ENCODE measurements around the gene PPME1.

The PPME1 gene

DNA sequence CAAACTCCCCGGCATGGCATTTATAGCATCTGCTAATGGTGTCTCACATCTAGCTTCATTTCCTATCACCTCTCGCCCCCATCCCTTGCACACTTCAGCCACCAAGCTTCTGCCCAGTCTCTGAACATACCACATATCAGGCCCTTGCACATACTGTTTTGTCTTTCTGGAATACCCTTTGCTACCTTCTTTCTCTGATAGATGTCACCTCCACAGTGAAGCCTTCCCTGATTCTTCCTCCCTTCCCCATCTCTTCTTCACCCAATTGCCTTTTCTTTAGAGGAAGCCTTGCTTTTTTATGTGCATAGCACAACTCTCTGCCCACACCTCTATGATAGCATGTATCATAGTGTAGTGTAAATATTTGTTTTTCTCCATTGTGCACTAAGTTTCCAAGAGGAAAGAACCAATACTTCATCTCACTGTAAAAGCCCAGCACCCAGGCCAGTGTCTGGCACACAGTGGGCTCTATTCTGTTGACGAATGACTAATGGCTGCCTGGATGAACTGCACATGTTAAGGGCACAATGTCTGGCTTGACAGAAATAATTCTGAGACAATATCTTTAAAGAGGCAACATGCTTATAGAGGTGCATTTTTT lies 112.6 kb downstream of the PPME1 start:
- no peak for DNase-seq

DNA sequence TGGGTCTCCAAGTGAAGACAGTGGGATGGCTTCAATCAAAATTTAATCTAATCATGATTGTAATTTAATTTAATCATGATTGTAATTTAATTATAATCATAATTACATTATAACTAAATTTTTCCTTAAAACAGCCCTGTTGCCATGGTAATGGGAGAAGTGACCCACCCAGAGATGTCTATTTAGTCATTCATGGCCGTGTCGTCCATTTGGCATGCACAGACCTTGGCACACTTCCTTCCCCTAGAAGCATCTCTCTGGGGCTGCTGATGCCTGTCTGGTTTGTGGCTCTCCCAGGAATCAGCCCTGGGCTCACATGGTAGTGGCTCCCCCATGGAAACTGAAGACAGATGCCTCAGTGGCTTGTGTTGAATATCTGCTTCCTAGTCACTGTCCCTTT lies 113.4 kb downstream of the PPME1 start:
- no peak for DNase-seq

DNA sequence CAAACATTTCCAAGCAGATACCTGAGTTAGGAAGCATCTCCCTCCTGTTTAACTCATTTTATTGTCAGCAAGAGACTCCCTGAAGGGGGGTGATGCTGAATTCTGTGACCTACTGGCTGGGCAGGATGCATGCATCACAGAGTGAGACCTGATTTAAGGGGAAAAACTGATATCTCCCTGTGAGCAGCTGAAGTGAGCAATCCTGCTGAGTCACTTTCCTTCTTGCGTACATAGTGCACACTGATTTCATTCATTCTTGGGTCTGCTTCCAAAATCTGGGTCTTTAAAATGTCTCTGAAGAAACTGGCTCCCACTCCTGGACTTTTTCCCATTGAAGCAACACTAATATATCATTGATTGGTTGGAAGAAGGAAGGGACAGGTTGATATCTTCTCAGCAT lies 117.1 kb downstream of the PPME1 start:
- DNase-seq = no peak

DNA sequence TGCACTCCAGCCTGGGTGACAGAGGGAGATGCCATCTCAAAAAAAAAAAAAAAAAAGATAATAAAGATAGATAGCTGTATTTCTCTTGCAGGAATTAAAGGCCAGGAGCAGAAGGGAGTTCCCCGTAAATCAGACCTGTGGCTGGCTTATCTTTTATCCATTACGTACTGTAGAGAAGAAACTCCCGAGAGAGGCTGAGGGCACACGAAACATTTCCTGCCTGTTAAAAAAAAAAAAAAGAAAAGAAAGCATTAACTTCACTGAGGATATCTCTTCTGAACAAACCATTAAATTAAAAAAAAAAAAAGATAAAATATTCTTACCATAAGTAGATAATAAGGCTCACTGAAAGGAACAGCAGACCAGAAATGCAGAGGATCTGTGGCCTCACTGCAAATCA lies 117.8 kb downstream of the PPME1 start:
- no peak for DNase-seq

DNA sequence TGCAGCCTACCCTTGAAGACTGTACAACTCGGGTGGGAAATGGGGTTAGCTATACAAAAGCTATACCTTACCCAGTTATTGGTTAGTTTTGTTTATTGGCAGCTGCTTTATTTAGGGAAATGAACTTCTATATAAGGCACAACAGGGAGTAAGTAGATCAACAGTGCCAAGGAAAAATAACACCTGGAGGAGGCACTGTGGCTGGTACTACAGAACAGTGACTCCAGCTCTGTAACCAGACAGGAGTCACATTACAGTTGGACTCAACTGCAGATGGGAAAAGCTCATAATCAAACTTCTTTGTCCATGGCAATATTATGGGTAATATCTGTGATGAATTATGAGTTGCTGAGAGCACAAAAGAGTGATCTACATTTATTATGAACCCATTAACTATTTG lies 126.4 kb downstream of the PPME1 start:
- DNase-seq = no peak

DNA sequence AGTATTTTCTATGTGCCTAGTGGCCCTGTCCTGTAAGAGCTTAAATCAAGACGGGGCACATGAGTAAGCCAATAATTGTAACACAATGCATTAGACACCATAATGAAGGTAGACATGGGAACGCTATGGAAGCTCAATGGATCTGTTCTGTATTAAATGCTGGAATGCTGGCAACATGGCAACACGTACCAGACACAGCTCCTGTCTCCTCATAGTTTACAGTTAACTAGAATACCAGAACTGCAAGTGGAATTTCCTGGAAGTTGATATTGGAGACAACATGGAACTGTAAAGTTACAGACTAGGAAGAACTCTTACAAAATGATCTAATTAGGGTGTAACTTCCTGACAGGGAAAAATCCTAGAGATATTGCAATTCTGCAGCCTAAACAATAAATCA lies 127.9 kb downstream of the PPME1 start:
- DNase-seq = no peak
